NCI-H774 (cell line): Measurements from ENCODE around the gene PLXNB1.
"Not testable (repeated sequence)": the region's sequence is repeated elsewhere in the genome, so short reads cannot be mapped to it uniquely, and the experiment has no call there.

Experiments
- DNase-seq: peaks from one replicate; lab custom pipeline; 2025; lab: John Stamatoyannopoulos, UW

Gene PLXNB1

GRCh38 chr3:48405343-48405881 is 24.5 kb downstream of the PLXNB1 start:
- DNase-seq: no peak

GRCh38 chr3:48404440-48405342 is 25.2 kb downstream of the PLXNB1 start:
- no peak for DNase-seq

GRCh38 chr3:48403533-48404439 is 26.1 kb downstream of the PLXNB1 start:
- DNase-seq: no peak

GRCh38 chr3:48402907-48403306 is 27.0 kb downstream of the PLXNB1 start:
- DNase-seq: no peak

GRCh38 chr3:48402281-48402732 is 27.6 kb downstream of the PLXNB1 start:
- DNase-seq: no peak

- DNase-seq: not testable (repeated sequence)
These were observed 28.4 kb downstream of the PLXNB1 start for GRCh38 chr3:48401434-48401901.

- DNase-seq: peak; percentile 7
These were observed 29.0 kb downstream of the PLXNB1 start for GRCh38 chr3:48400824-48401433.

- DNase-seq: no peak
These were observed 30.3 kb downstream of the PLXNB1 start for GRCh38 chr3:48399387-48400172.

GRCh38 chr3:48398701-48399386 is 31.0 kb downstream of the PLXNB1 start:
- DNase-seq: no peak

GRCh38 chr3:48397767-48398681 is 31.9 kb downstream of the PLXNB1 start:
- DNase-seq: no peak

- DNase-seq: no peak
These were observed 34.2 kb downstream of the PLXNB1 start for GRCh38 chr3:48395714-48396113.

- no peak for DNase-seq
These were observed 35.5 kb downstream of the PLXNB1 start for GRCh38 chr3:48394391-48394790.

GRCh38 chr3:48388966-48389365 is 40.9 kb downstream of the PLXNB1 start:
- DNase-seq: no peak

- no peak for DNase-seq
These were observed 42.3 kb downstream of the PLXNB1 start for GRCh38 chr3:48387634-48388033.

- no peak for DNase-seq
These were observed 56.9 kb downstream of the PLXNB1 start for GRCh38 chr3:48372862-48373435.

GRCh38 chr3:48372377-48372770 is 57.5 kb downstream of the PLXNB1 start:
- DNase-seq: no peak

GRCh38 chr3:48371651-48372376 is 58.1 kb downstream of the PLXNB1 start, which contains the start of gene FBXW12:
Gene FBXW12, plus strand, starts transcription at chr3:48372219. Its CDS starts 549 bp downstream, at chr3:48372768.
- DNase-seq: no peak

- DNase-seq: no peak
These were observed 59.6 kb downstream of the PLXNB1 start for GRCh38 chr3:48370333-48370713.
